HG03558 (cell line): ENCODE results near the gene LYG2.
"Not testable (repeated sequence)": the region's sequence is repeated elsewhere in the genome, so short reads cannot be mapped to it uniquely, and the experiment has no call there.

Experiments
- ATAC-seq: cut with Tn5 transposase; IDR thresholded peaks from one replicate; pipeline ENCODE4 v1.9.1; 2021; ENCODE audit warnings: moderate number of reproducible peaks; ENCODE audit not compliant: unreplicated experiment; ENCODE audit errors: extremely low read depth

The LYG2 gene

GRCh38 chr2:99201959-99202678 lies 53.3 kb downstream of the LYG2 start:
- no peak for ATAC-seq

GRCh38 chr2:99200076-99200800 lies 55.2 kb downstream of the LYG2 start:
- no peak for ATAC-seq

- ATAC-seq, result no peak
These were observed 57.2 kb downstream of the LYG2 start for GRCh38 chr2:99198103-99198841.

- ATAC-seq, result not testable (repeated sequence)
These were observed 63.1 kb downstream of the LYG2 start for GRCh38 chr2:99192364-99192763.
